Keratinocyte (primary cell): ENCODE measurements around the gene NTSR1. TPM values are rescaled to one million over a fixed set of nuclear protein-coding genes. Genes with fewer than 3 reads are reported as not detected.

ENCODE experiments used
- DNase-seq: peaks from one replicate; pipeline ENCODE4 v3.0.0-alpha.2; 2011; ENCODE audit warnings: low read depth, missing footprints, low spot score
- FAIRE-seq: peaks from 2 replicates; lab custom pipeline; 2011; peaks lifted over from hg19 to GRCh38; lab: Jason Lieb, UNC
- H2AFZ ChIP-seq: 2 replicates; pipeline ENCODE4 v1.6.0; 2012; ENCODE audit warnings: low read length, control low read depth, inconsistent platforms; ENCODE audit not compliant: control insufficient read depth
- H3K27ac ChIP-seq: 2 replicates; pipeline ENCODE4 v1.5.1; 2011; ENCODE audit warnings: low read length; ENCODE audit not compliant: control insufficient read depth, insufficient read depth
- H3K27me3 ChIP-seq: 3 replicates; pipeline ENCODE4 v1.6.0; 2011; ENCODE audit warnings: low read length; ENCODE audit not compliant: control insufficient read depth, insufficient read depth; ENCODE audit errors: extremely low read depth
- H3K36me3 ChIP-seq, 2 experiments: 2 replicates in 1 of 2; 3 replicates in 1 of 2; pipeline ENCODE4 v1.5.1; 2011; ENCODE audit warnings: low read length in 2 of 2, mild to moderate bottlenecking in 1 of 2; ENCODE audit not compliant: control insufficient read depth in 2 of 2, insufficient read depth in 2 of 2; ENCODE audit errors: extremely low read depth in 1 of 2
- H3K4me1 ChIP-seq: 3 replicates; pipeline ENCODE4 v1.5.1; 2011; ENCODE audit warnings: low read length; ENCODE audit not compliant: control insufficient read depth, insufficient read depth; ENCODE audit errors: extremely low read depth
- H3K4me2 ChIP-seq: 3 replicates; pipeline ENCODE4 v1.6.0; 2011; ENCODE audit warnings: low read depth, low read length; ENCODE audit not compliant: control insufficient read depth, insufficient read depth; ENCODE audit errors: extremely low read depth
- H3K4me3 ChIP-seq, 3 experiments: fragments of 200-600 bp in 1 of 3; sonication (generic) in 1 of 3; 2 replicates in 2 of 3; 3 replicates in 1 of 3; pipeline ENCODE4 v1.5.1; 2011 to 2016; ENCODE audit warnings: low read length in 3 of 3, mild to moderate bottlenecking in 3 of 3, control low read depth in 2 of 3, inconsistent platforms in 1 of 3, low read depth in 1 of 3, mixed read lengths in 1 of 3, mixed run types in 1 of 3, moderate library complexity in 1 of 3; ENCODE audit not compliant: control insufficient read depth in 2 of 3, insufficient read depth in 2 of 3; ENCODE audit errors: extremely low read depth in 1 of 3
- H3K79me2 ChIP-seq: 2 replicates; pipeline ENCODE4 v1.6.0; 2012; ENCODE audit warnings: low read length; ENCODE audit not compliant: control insufficient read depth, insufficient read depth
- H3K9ac ChIP-seq: 3 replicates; pipeline ENCODE4 v1.6.0; 2011; ENCODE audit warnings: low read length; ENCODE audit not compliant: control insufficient read depth, insufficient read depth; ENCODE audit errors: extremely low read depth
- H3K9me1 ChIP-seq: 3 replicates; pipeline ENCODE4 v1.6.0; 2011; ENCODE audit warnings: low read length; ENCODE audit not compliant: control insufficient read depth, insufficient read depth; ENCODE audit errors: extremely low read depth
- H3K9me3 ChIP-seq: 2 replicates; pipeline ENCODE4 v1.5.1; 2012; ENCODE audit warnings: low read depth, low read length; ENCODE audit not compliant: control insufficient read depth
- H4K20me1 ChIP-seq: 3 replicates; pipeline ENCODE4 v1.6.0; 2011; ENCODE audit warnings: low read length; ENCODE audit not compliant: control insufficient read depth, insufficient read depth; ENCODE audit errors: extremely low read depth
- EZH2 ChIP-seq: IDR thresholded peaks from one replicate; pipeline ENCODE4 v1.6.1; 2012; ENCODE audit warnings: inconsistent platforms, mild to moderate bottlenecking, low read length, moderate library complexity
- dilution Hi-C: fragments of 300-500 bp; cut with MboI; formaldehyde crosslinking; loops from one replicate; pipeline ENCODE4 v1.7.0; 2020; ENCODE audit warnings: low sequenced_read_pairs; ENCODE audit not compliant: extremely low pct_ligation_motif_present
- polyA plus RNA-seq, 5 experiments: library from polyadenylated mRNA; depleted of rRNA in 3 of 5; stranded (reverse) in 3 of 5; stranded (forward) in 1 of 5; unstranded in 1 of 5; fragments of >200 nt; gene quantifications; 1 replicate in 1 of 5; 2 replicates in 3 of 5; 3 replicates in 1 of 5; pipeline versions ENCODE4 v1.2.1 to v1.2.3, GENCODE V29; 2011 to 2012; ENCODE audit warnings: missing spikeins in 2 of 5, low read depth in 1 of 5, low replicate concordance in 1 of 5
- TF ChIP-seq, protein P1 (sequence below), 3 experiments: IDR thresholded peaks in 1 of 3; conservative IDR thresholded peaks in 1 of 3; optimal IDR thresholded peaks in 1 of 3; 2 replicates in 2 of 3; 3 replicates in 1 of 3; pipeline versions ENCODE3 to v1.5.1; 2011; ENCODE audit warnings: low read length in 3 of 3, mild to moderate bottlenecking in 3 of 3, moderate library complexity in 2 of 3, control low read depth in 1 of 3, inconsistent platforms in 1 of 3; ENCODE audit not compliant: insufficient read depth in 2 of 3; ENCODE audit errors: extremely low read depth in 1 of 3

The NTSR1 gene
- polyA plus RNA-seq, 1 donor (not counting 4 experiments of a cell fraction or from before 2014, with no cell fraction given): 0.55 TPM

DNA sequence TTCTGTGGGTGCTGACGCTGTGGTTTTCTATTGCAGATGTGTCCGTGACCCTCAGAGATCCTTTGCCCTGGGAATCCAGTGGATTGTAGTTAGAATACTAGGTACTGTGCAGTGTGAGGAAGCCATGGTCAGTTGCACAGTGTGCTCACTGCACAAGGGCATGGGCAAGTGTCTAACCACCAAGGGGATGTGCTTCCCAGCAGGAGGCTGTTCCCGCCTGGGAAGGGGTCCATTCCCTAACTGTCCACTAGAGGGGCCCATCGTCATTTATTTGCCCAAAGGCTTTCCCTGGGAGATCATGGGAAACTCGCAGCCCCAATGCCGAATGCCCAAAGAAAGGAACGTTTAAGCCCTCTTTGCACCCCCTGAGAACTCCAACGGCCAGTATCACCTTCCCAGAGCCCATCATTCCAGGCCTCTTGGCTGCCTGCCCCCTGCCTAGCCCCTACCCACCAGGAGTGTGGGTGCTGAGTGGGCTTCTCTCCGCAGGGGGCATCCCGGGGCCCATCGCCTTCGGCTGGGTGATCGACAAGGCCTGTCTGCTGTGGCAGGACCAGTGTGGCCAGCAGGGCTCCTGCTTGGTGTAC is 40.1 kb upstream of the NTSR1 start:
- H3K9ac ChIP-seq: no peak overlapping the region
- no peaks in the 10 kb centered on the region for H3K36me3 ChIP-seq
- TF ChIP-seq, protein P1, sequence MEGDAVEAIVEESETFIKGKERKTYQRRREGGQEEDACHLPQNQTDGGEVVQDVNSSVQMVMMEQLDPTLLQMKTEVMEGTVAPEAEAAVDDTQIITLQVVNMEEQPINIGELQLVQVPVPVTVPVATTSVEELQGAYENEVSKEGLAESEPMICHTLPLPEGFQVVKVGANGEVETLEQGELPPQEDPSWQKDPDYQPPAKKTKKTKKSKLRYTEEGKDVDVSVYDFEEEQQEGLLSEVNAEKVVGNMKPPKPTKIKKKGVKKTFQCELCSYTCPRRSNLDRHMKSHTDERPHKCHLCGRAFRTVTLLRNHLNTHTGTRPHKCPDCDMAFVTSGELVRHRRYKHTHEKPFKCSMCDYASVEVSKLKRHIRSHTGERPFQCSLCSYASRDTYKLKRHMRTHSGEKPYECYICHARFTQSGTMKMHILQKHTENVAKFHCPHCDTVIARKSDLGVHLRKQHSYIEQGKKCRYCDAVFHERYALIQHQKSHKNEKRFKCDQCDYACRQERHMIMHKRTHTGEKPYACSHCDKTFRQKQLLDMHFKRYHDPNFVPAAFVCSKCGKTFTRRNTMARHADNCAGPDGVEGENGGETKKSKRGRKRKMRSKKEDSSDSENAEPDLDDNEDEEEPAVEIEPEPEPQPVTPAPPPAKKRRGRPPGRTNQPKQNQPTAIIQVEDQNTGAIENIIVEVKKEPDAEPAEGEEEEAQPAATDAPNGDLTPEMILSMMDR (optimal IDR thresholded peaks at IDR 0.05 in 1 of 3, IDR thresholded peaks at IDR 0.05 in 1 of 3, conservative IDR thresholded peaks at IDR 0.05 in 1 of 3; ENCODE audit: extremely low read depth in 1 of 3, insufficient read depth in 2 of 3, low read length in 3 of 3): peak; percentile 80 to 94 (median 93)
- TF ChIP-seq EZH2: no peak
- H3K79me2 ChIP-seq: no peaks in the 10 kb centered on the region
- H3K4me3 ChIP-seq: no peak overlapping the region
- no peak overlapping the region for H3K4me2 ChIP-seq
- DNase-seq: no peak
- no peaks in the 10 kb centered on the region for H4K20me1 ChIP-seq
- H2AFZ ChIP-seq: no peak overlapping the region
- peak; percentile 49 for FAIRE-seq
- H3K27me3 ChIP-seq: no peaks in the 10 kb centered on the region
- dilution Hi-C loops: no loop called here
- no peaks in the 10 kb centered on the region for H3K4me1 ChIP-seq
- H3K27ac ChIP-seq: no peak overlapping the region
- no peaks in the 10 kb centered on the region for H3K9me3 ChIP-seq
- no peaks in the 10 kb centered on the region for H3K9me1 ChIP-seq

DNA sequence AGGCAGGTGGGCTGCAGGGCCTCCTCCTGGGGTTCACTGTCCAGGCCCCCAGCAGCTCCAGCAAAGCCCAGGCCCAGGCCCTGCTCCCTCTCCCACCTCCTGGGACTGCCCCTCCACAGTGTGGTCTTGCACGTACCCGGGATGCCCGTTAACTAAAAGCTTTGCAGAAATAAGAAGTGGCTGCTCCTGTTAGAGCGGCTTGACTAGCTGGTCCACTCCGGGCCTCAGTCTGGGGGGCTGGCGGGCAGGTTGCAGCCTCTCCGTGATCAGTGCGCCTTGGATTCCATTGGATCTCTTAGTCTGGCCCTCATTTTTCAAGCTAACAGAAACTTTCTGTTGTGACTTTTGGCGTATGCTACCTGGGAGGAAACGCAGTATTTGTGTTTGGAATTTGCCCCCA is 39.4 kb upstream of the NTSR1 start:
- Histone ChIP-seq H3K4me3 (no peak overlapping the region), H3K9me3 (no peaks in the 10 kb centered on the region), H3K9ac (no peak overlapping the region), H3K36me3 (no peaks in the 10 kb centered on the region), H2AFZ (no peak overlapping the region), H3K27me3 (no peaks in the 10 kb centered on the region), H3K4me2 (no peak overlapping the region), H4K20me1 (no peaks in the 10 kb centered on the region), H3K4me1 (no peaks in the 10 kb centered on the region), H3K27ac (no peak overlapping the region), H3K79me2 (no peaks in the 10 kb centered on the region), H3K9me1 (no peaks in the 10 kb centered on the region)
- no peak for FAIRE-seq
- dilution Hi-C loops: no loop called here
- DNase-seq: no peak
- TF ChIP-seq, protein P1 (optimal IDR thresholded peaks at IDR 0.05 in 1 of 3, IDR thresholded peaks at IDR 0.05 in 1 of 3, conservative IDR thresholded peaks at IDR 0.05 in 1 of 3; ENCODE audit: extremely low read depth in 1 of 3, insufficient read depth in 2 of 3, low read length in 3 of 3): no peak
- TF ChIP-seq EZH2: no peak
